Measurements from ENCODE around the gene IL1RN.

IL1RN gene

DNA sequence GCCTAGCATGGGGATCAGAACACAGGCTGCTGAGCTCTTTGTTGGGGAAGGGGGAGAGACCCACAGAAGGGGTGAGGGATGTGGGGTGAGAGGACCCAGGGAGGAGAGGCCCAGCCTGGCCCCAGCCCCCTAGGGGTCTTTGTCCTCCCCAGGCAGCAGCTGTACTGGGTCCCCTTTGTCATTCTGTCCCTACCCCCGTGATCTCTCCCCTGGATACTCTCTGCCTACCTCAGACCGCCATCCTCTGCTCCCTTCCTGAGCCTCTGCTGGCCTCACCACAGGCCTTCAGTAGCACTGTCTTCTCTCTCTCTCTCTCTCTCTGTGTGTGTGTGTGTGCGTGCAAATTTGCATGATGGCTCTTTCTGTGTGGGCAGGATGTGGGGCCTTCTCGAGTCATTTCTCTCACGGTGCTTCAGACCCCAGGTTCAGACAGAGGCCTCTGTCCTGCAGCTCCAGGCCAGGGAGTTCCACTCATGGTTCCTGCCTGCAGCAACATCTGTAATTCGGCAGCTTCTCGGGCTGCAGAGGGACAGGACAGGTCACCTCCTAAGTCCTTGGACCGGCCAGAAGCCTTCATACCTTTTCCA lies 47.7 kb downstream of the IL1RN start:
- peak; percentile 74 to 76 for DNase-seq

DNA sequence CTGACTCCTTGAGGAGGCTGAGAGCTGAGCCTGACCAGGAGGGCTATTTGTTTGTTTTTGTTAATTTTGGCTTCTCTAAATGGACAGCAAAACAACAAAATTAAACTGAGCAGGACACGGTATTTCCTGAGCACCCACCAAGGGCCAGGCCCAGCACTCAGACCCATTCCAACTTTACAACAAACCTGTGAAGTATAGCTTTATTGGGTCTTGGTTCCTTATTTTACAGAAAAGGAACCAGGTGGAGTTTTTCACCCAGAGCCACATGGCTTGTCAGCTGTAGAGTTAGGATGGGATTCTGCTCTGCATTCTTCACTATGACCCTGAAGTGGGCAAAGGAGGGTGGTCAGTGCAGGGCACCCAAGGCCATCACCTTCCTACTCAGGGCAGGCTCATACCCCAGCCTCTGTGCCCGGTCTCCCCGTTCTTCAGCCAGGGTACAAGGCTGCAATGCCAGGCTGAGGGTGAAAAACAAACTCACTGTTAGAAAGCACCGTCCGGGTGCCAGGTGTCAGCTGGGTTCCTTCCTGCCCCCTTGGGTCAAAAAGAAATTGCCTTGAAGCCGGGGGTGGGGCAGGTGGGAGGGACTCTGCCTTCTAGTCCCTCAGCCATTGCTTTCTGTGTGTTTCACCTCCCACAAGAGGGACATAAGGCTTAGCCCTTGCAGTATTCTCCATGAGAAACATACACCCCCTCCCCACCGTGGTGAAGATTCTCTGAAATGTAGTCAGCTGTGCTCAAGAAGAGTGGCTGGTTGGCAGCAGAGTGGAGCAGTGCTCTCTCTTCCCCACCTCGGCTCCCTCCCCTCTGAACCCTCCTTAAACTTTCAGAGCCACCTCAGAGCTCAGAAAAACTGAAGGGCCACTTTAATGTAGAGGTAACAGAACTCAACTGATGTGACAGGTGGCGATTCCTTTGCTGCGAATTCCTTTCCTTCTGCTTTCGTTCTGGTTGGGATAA lies 48.6 kb downstream of the IL1RN start:
- DNase-seq = peak in 1 of 2 donors; percentile 45

- DNase-seq = no peak
Measured at GRCh38 chr2:113176696-113177355, 49.4 kb downstream of the IL1RN start.

DNA sequence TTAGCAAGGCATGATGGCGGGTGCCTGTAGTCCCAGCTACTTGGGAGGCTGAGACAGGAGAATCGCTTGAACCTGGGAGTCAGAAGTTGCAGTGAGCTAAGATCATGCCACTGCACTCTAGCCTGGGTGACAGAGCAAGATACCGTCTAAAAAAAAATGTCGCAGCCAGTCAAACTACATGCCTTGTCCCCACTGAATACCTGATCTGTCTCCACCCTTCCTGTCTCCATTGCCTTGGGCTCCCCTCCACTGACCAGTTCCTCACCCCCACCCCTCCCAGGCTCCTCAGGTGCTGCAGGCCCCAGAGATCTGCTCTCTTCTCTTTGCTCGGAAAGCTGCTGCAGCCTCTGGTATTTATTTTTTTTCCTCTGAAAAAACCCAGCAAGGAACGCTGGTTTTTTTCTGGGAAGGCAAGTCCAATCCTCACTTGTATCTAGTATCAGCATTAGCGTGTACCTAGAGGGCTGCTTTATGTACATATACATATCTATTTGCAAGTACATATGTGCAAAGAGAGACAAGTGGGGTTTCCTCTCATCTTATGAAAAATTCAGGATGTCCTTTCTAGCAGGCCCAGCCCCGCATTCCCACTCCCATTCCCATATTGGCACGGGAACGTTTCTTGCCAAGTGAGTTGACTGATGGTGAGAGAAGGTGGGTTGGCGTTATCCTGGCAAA lies 50.8 kb downstream of the IL1RN start:
- no peak for DNase-seq

DNA sequence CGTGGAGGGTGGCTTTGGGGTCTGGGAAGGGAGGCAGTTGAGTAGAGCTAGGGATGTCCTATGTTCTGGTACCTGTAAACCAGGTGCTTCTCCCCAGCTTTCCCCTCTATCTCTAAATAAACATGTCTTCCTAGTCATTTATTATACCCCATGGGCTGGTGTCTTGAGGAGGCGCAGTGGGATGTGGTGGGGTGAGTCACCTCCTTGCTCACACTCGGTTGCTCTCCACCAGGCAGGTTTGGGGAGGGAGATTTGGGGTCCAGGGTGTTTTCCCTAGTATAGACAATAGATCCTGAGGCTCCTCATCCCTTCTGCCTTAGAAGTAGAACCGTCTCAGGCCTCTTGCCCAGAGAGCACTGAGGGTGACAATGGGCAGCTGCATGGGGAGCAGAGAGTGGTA lies 51.5 kb downstream of the IL1RN start:
- DNase-seq = no peak

GRCh38 chr2:113179446-113180045 lies 52.1 kb downstream of the IL1RN start:
- no peak for DNase-seq

GRCh38 chr2:113180131-113180946 lies 52.9 kb downstream of the IL1RN start:
- peak in 1 of 2 donors; percentile 22 for DNase-seq

GRCh38 chr2:113181258-113182051 lies 54.1 kb downstream of the IL1RN start:
- peak in 1 of 2 donors; percentile 23 for DNase-seq

- no peak for DNase-seq
Measured at GRCh38 chr2:113182471-113183260, 55.3 kb downstream of the IL1RN start.

DNA sequence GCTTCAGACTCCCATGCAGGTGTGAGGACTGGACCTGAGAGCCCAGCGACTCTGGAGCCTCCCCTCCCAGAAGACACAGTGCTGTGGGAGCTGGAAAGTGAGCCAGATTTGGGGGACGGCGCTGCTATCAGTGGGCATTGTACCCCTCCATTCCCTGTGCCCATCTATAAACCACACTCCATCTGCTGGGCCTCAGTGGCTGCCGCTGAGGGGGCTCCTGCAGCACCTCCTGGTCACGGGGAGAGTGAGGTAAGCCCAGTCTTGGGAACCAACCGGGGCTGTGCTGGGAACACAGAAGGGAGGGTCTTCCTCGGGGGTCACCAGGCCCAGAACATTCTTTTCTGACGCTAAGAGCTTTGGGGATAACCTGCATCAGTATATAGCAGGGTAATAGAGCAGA lies 55.9 kb downstream of the IL1RN start:
- DNase-seq = no peak

Data from CD4-positive, alpha-beta T cell treated with Interleukin-1 beta for 1 hour (primary cell).